Activated T-helper 17 cell treated with anti-CD3 and anti-CD28 coated beads, Interleukin-2, amount 50 U/mL, for 72 hours (primary cell): Measurements from ENCODE around the gene CPN2. TPM values are rescaled to one million over a fixed set of nuclear protein-coding genes. Genes with fewer than 3 reads are reported as not detected.

Source experiments
- ATAC-seq: fragments of 150-1000 bp; cut with Tn5 transposase; replicated peaks from 2 replicates; pipeline ENCODE4 v1.10.0; 2021; ENCODE audit warnings: mild to moderate bottlenecking, moderate library complexity
- H3K27ac Mint-ChIP-seq: one replicate; pipeline ENCODE4 v1.8.0; 2022; ENCODE audit warnings: mixed read lengths
- H3K27me3 Mint-ChIP-seq: one replicate; pipeline ENCODE4 v1.8.0; 2022; ENCODE audit warnings: mixed read lengths
- H3K36me3 Mint-ChIP-seq: one replicate; pipeline ENCODE4 v1.8.0; 2022; ENCODE audit warnings: low read depth, mild to moderate bottlenecking, mixed read lengths
- H3K4me1 Mint-ChIP-seq: one replicate; pipeline ENCODE4 v1.8.0; 2022; ENCODE audit warnings: mixed read lengths
- H3K4me3 Mint-ChIP-seq: one replicate; pipeline ENCODE4 v1.8.0; 2022; ENCODE audit warnings: mild to moderate bottlenecking, mixed read lengths
- H3K9me3 Mint-ChIP-seq: one replicate; pipeline ENCODE4 v1.8.0; 2022; ENCODE audit warnings: mixed read lengths
- total RNA-seq, 2 donors: library from RNA; stranded (reverse); gene quantifications; one replicate each; pipeline ENCODE4 v1.2.3, GENCODE V29; 2022

CPN2 gene
- total RNA-seq, 2 donors from 2014 or later: not detected

GRCh38 chr3:194312186-194312742 lies 38.9 kb downstream of the CPN2 start:
- Mint-ChIP-seq H3K36me3 (no peaks in the 10 kb centered on the region), H3K27me3 (peaks cover 10% of the 10 kb centered on the region), H3K9me3 (no peaks in the 10 kb centered on the region), H3K27ac (no peak overlapping the region), H3K4me3 (no peak overlapping the region), H3K4me1 (peaks cover 17% of the 10 kb centered on the region)
- ATAC-seq: no peak

GRCh38 chr3:194311000-194311399 lies 40.1 kb downstream of the CPN2 start:
- no peak for ATAC-seq
- peaks cover 22% of the 10 kb centered on the region for H3K4me1 Mint-ChIP-seq
- no peak overlapping the region for H3K4me3 Mint-ChIP-seq
- H3K27ac Mint-ChIP-seq: no peak overlapping the region
- peaks cover 4% of the 10 kb centered on the region for H3K27me3 Mint-ChIP-seq
- no peaks in the 10 kb centered on the region for H3K36me3 Mint-ChIP-seq
- H3K9me3 Mint-ChIP-seq: no peaks in the 10 kb centered on the region

GRCh38 chr3:194310060-194310835 lies 40.9 kb downstream of the CPN2 start:
- Mint-ChIP-seq H3K9me3 (no peaks in the 10 kb centered on the region), H3K27me3 (peaks cover 4% of the 10 kb centered on the region), H3K4me1 (peaks cover 21% of the 10 kb centered on the region), H3K4me3 (no peak overlapping the region), H3K27ac (no peak overlapping the region), H3K36me3 (no peaks in the 10 kb centered on the region)
- ATAC-seq: no peak

DNA sequence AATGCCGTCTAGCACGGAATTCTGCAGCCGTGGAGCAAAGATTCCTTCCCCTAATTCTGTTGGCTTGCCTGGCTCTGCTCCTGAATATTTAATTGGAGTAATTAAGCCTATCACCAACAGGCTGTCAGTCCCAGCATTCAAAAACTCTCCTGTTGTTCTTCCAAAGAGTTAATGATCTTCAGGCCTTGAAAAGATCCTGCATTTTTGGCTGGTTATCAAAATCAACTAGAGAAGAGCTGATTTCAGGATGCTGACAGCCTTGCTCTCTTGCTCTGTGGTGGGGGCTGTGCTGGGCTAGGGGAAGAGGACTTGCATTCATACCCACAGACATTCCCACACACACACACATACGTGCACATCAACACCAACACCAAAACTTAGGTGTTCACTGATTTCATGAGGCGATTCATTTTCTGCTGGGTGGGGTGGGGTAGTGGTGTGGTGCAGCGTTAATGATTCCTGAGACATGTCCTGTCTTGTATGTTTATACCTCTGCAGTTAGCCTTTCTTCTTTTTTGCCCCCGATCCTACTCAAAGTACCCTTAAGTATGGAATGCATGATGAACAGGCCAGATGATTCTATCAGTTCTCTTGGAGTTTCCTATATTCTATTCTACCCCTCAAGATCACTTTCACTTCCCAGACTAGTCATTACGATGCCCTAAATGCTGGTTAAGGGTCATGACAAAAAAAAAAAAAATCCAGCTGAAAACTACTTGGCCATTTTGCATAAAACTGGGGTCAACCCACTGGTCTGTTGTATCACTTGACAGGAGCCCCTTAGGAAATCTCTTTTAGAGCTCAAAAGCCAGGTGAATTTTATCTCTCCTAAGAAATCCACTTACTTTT lies 42.3 kb downstream of the CPN2 start:
- Mint-ChIP-seq H3K36me3 (no peaks in the 10 kb centered on the region), H3K4me3 (peak overlapping the region; percentile 25), H3K4me1 (peaks cover 22% of the 10 kb centered on the region), H3K27ac (peak overlapping the region; percentile 23), H3K9me3 (no peaks in the 10 kb centered on the region), H3K27me3 (no peaks in the 10 kb centered on the region)
- ATAC-seq: no peak

DNA sequence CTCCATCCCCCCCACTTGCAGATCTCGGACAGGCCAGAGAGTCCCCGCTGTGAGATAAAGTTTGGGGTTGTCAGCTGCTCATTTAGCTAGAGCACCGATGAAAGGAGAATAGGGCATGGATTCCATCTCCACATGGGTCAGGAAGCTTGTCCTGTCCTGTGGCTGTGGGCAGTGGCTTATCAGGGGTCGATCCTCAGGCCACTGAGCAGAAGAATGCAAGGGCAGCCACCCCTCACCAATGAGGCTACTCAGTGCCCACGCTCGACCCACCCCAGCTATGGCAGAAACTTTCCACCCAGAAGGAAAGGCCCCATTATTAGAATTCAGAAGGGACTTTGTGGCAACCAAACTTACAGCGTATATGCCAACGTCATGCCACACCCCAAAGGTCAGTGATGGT lies 43.3 kb downstream of the CPN2 start:
- peaks cover 22% of the 10 kb centered on the region for H3K4me1 Mint-ChIP-seq
- H3K9me3 Mint-ChIP-seq: no peaks in the 10 kb centered on the region
- no peaks in the 10 kb centered on the region for H3K36me3 Mint-ChIP-seq
- peak overlapping the region; percentile 76 for H3K4me3 Mint-ChIP-seq
- ATAC-seq: no peak
- no peak overlapping the region for H3K27ac Mint-ChIP-seq
- H3K27me3 Mint-ChIP-seq: no peaks in the 10 kb centered on the region

DNA sequence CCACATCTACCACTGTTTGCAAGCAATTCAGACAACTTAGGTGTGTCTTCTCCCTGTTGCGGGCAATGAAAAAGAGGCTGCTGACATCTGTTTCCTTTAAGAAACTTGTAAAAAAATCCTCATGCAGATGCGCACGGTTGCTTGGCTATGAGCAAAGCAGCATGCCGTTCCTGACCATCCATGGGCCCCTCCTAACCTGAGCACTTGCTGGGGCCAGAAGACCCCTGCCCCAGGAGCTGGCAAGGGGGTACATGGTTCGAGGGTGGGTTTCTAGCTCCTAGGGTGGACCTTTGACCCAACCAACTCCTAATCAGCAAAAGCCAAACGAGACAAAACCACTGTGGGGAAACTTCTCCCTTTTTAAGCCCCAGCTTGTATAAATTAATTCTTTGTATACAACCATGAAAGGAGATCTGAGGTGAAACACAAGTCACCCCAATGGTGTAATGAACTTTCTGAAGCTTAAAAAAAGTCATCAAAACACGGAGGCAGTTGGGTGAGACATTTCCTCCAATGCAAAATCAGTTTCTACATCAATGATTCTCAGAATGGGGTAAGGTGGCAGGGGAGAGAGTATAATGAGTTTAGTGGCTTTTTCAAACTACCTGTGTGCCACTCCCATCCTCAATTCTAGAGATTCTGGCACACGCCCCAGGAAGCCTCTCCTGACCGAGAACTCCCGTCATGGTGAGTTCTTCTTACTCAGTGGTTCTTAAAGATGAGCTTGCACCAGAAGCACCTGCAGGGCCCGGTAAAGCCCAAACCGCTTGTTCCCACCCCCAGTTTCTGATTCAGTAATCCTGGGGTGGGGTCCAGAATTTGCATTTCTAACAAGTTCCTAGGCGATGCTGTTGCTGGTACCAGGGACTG lies 44.1 kb downstream of the CPN2 start:
- Mint-ChIP-seq H3K36me3 (no peaks in the 10 kb centered on the region), H3K4me3 (peak overlapping the region; percentile 76), H3K4me1 (peaks cover 22% of the 10 kb centered on the region), H3K9me3 (no peaks in the 10 kb centered on the region), H3K27me3 (no peaks in the 10 kb centered on the region), H3K27ac (peak overlapping the region; percentile 78)
- peak; percentile 85 for ATAC-seq

DNA sequence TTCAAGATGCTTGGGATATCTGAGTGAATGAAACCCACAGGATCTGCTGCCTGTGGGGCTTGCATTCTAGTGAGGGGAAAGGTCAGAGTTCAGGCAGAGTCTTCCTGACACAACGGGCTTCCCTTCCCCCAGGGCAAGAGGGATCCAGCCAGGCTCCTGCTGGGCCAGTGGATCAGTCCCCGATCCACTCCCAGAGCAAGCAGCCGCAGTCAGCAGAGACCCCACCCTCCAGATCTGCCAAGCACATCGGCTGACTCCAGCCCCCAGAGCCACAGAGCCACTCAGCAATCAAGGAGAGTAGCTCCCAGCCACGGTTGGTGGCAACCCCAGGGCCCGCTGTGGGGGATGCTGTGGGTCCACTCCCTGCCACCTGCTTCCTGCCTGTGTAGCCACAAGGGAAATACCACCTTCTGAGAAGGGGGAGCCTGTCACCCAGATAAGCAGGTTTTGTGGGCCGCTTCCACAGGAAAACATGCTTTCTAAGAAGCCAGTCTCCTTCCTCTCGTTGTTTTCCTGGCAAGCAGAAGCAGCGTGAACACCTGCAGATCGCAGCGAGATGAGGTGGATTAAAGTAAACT lies 44.9 kb downstream of the CPN2 start:
- peak overlapping the region; percentile 78 for H3K27ac Mint-ChIP-seq
- no peaks in the 10 kb centered on the region for H3K36me3 Mint-ChIP-seq
- H3K4me3 Mint-ChIP-seq: peak overlapping the region; percentile 76

DNA sequence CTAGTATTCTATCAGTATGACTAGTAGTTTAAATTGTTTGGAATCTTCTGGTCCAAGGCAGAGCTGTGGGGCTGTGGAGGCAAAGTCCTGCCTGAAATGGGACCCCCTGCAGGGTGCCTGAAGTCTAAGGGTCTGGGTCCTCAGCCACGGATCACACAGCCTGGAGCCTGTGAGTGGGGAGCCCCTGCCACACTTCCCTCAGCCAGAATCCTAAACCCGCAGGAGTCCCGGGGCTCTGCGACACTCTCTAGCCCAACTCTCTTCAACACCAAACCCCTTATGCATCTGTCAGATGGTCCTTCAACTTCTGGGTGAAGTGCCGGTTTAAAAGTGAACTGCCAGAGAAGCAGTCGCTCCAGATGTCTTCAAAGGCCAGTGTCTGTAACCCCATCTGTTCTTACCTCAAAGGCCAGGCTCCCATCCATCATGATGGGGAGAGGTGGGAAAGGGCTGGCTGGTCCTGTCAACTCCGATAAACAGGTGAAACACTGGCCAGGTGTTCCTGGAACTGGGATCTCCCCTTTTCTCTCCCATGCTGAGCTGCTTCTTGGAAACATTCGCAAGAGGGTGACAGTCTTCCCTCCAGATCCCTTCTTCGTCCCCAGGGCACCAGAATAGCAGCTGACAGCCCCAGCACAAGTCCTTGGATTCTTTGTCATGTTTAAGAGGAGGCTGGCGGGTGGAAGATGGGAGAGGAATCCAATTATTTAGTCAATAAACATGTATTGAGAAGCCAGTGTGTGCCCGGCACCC lies 45.6 kb downstream of the CPN2 start:
- Mint-ChIP-seq H3K4me1 (peaks cover 22% of the 10 kb centered on the region), H3K27me3 (no peaks in the 10 kb centered on the region), H3K27ac (no peak overlapping the region), H3K9me3 (no peaks in the 10 kb centered on the region), H3K36me3 (no peaks in the 10 kb centered on the region), H3K4me3 (peak overlapping the region; percentile 76)
- ATAC-seq: no peak

More for the DNA sequence above, 44.9 kb downstream of the CPN2 start:
- ATAC-seq: peak; percentile 53
- peaks cover 22% of the 10 kb centered on the region for H3K4me1 Mint-ChIP-seq
- H3K27me3 Mint-ChIP-seq: no peaks in the 10 kb centered on the region
- no peaks in the 10 kb centered on the region for H3K9me3 Mint-ChIP-seq

- H3K9me3 Mint-ChIP-seq: no peaks in the 10 kb centered on the region
- peaks cover 22% of the 10 kb centered on the region for H3K4me1 Mint-ChIP-seq
- no peak overlapping the region for H3K27ac Mint-ChIP-seq
- no peak overlapping the region for H3K4me3 Mint-ChIP-seq
- ATAC-seq: no peak
- no peaks in the 10 kb centered on the region for H3K27me3 Mint-ChIP-seq
- no peaks in the 10 kb centered on the region for H3K36me3 Mint-ChIP-seq
Observed at GRCh38 chr3:194304186-194304917, 46.8 kb downstream of the CPN2 start.

DNA sequence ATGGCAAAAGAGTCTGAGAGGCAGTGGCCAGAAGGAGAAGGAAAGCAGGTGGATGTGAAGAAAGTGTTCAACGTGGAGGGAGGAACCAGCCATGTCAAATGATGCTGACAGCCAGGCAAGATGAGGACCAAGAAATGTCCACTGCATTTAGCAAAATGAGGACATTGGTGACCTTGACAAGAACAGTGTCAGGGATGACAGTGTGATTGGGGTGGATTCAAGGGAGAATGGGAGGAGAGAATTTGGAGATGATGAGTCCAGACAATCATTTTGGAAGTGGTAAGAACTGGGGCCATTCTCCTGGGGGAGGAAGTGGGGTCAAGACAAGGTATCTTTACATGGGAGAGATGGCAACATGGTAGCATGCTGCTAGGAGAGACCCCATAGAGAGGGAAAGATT lies 47.4 kb downstream of the CPN2 start:
- Mint-ChIP-seq H3K9me3 (no peaks in the 10 kb centered on the region), H3K4me1 (peaks cover 17% of the 10 kb centered on the region), H3K36me3 (no peaks in the 10 kb centered on the region), H3K27me3 (no peaks in the 10 kb centered on the region), H3K27ac (no peak overlapping the region), H3K4me3 (no peak overlapping the region)
- ATAC-seq: no peak

DNA sequence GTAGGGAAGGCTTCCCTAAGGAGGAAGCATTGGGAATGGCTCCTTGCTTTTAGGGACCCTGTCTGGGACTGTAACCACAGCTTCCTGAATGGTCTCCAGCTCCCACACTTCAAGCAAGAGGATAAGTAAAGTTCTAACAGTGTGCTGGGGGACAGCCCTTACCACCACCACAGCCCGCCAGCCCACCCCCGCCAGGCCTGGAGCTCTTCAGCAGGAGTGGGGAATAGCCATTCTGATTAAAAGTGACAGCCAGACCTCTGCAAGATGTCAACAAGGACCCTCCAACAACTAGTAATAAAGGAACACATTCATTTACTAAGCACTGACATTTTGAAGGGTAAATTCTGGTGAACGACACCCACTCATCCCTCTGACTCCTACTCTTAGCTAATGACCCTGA lies 49.4 kb downstream of the CPN2 start:
- no peak overlapping the region for H3K4me3 Mint-ChIP-seq
- H3K4me1 Mint-ChIP-seq: peaks cover 7% of the 10 kb centered on the region
- no peak for ATAC-seq
- H3K9me3 Mint-ChIP-seq: no peaks in the 10 kb centered on the region
- no peak overlapping the region for H3K27ac Mint-ChIP-seq
- no peaks in the 10 kb centered on the region for H3K27me3 Mint-ChIP-seq
- H3K36me3 Mint-ChIP-seq: no peaks in the 10 kb centered on the region

- Mint-ChIP-seq H3K27ac (no peak overlapping the region), H3K9me3 (no peaks in the 10 kb centered on the region), H3K27me3 (no peaks in the 10 kb centered on the region), H3K4me3 (no peak overlapping the region), H3K4me1 (peaks cover 5% of the 10 kb centered on the region), H3K36me3 (no peaks in the 10 kb centered on the region)
- ATAC-seq: no peak
Observed at GRCh38 chr3:194300936-194301335, 50.2 kb downstream of the CPN2 start.

- H3K27me3 Mint-ChIP-seq: no peaks in the 10 kb centered on the region
- H3K27ac Mint-ChIP-seq: no peak overlapping the region
- H3K9me3 Mint-ChIP-seq: no peaks in the 10 kb centered on the region
- peaks cover 5% of the 10 kb centered on the region for H3K4me1 Mint-ChIP-seq
- no peak for ATAC-seq
- no peaks in the 10 kb centered on the region for H3K36me3 Mint-ChIP-seq
- no peak overlapping the region for H3K4me3 Mint-ChIP-seq
Observed at GRCh38 chr3:194300382-194300758, 50.8 kb downstream of the CPN2 start.
